HepG2 (cell line): ENCODE results near the gene BTD. TPM values are rescaled to one million over a fixed set of nuclear protein-coding genes. Genes with fewer than 3 reads are reported as not detected.

Source experiments
- ATAC-seq: fragments of 200-7000 bp; cut with Tn5 transposase; 3 replicates; pipeline ENCODE4 v1.9.1; 2020; ENCODE audit warnings: mild to moderate bottlenecking, moderate library complexity
- BruUV-seq: library from RNA; stranded (reverse); fragments of 400-500 nt; replicated peaks from 2 replicates; lab custom pipeline; 2021; lab: Mats Ljungman, UMichigan
- CTCF ChIA-PET: fragments of 300-600 bp; formaldehyde crosslinking; extraction: SDS; loops from one replicate; lab custom pipeline; 2021; ENCODE audit warnings: low total read pairs, inconsistent platforms, low intra/inter-chr PET ratio; lab: Yijun Ruan, JAX
- POLR2A ChIA-PET: fragments of 350-600 bp; sonication (Branson Sonifier 250); formaldehyde crosslinking; loops from one replicate; lab custom pipeline; 2020; ENCODE audit warnings: antibody characterized with exemption, inconsistent platforms; lab: Yijun Ruan, JAX
- DNase-seq: peaks from one replicate; pipeline ENCODE4 v3.0.0-alpha.2; 2015; ENCODE audit warnings: low spot score
- FAIRE-seq: peaks from 3 replicates; lab custom pipeline; 2011; peaks lifted over from hg19 to GRCh38; lab: Jason Lieb, UNC
- H2AFZ ChIP-seq: one replicate; pipeline ENCODE4 v1.6.1; 2011; ENCODE audit warnings: low read length, inconsistent platforms
- H3K27ac ChIP-seq: fragments of 300-600 bp; 3 replicates; pipeline ENCODE4 v1.8.0; 2011; ENCODE audit warnings: mixed run types, mild to moderate bottlenecking, mixed read lengths, low read length, inconsistent platforms; ENCODE audit not compliant: insufficient read depth; ENCODE audit errors: extremely low read length
- H3K27me3 ChIP-seq, 2 experiments: fragments of 200-600 bp in 1 of 2; 2 replicates in 1 of 2; 3 replicates in 1 of 2; pipeline versions ENCODE4 v1.6.0 to v1.8.0; 2011; ENCODE audit warnings: low read length in 2 of 2, mild to moderate bottlenecking in 2 of 2, moderate library complexity in 2 of 2, inconsistent platforms in 1 of 2; ENCODE audit not compliant: insufficient read depth in 2 of 2, control insufficient read depth in 1 of 2
- H3K36me3 ChIP-seq, 2 experiments: fragments of 200-600 bp in 1 of 2; replicated peaks in 1 of 2; 2 replicates in 1 of 2; 3 replicates in 1 of 2; pipeline versions ENCODE4 v1.5.1 to v1.8.0; 2011; ENCODE audit warnings: low read length in 2 of 2, inconsistent platforms in 1 of 2; ENCODE audit not compliant: insufficient read depth in 2 of 2, control insufficient read depth in 1 of 2
- H3K4me1 ChIP-seq: 2 replicates; pipeline ENCODE4 v1.5.1; 2012; ENCODE audit warnings: low read length, inconsistent platforms; ENCODE audit not compliant: insufficient read depth
- H3K4me2 ChIP-seq: 2 replicates; pipeline ENCODE4 v1.6.0; 2011; ENCODE audit warnings: low read depth, low read length, inconsistent platforms
- H3K4me3 ChIP-seq, 3 experiments: fragments of 200-600 bp in 1 of 3; sonication (generic), shearing (Covaris generic) in 1 of 3; replicated peaks in 1 of 3; 2 replicates each; pipeline ENCODE4 v1.5.1; 2011 to 2016; ENCODE audit warnings: low read length in 3 of 3, inconsistent platforms in 2 of 3, low read depth in 2 of 3, mild to moderate bottlenecking in 2 of 3, control low read depth in 1 of 3, mixed read lengths in 1 of 3; ENCODE audit not compliant: insufficient read depth in 1 of 3
- H3K79me2 ChIP-seq: one replicate; pipeline ENCODE4 v1.6.1; 2011; ENCODE audit warnings: low read length, inconsistent platforms; ENCODE audit not compliant: insufficient read depth
- H3K9ac ChIP-seq: 2 replicates; pipeline ENCODE4 v1.6.0; 2011; ENCODE audit warnings: mild to moderate bottlenecking, low read depth, low read length, inconsistent platforms; ENCODE audit not compliant: insufficient read depth
- H3K9me3 ChIP-seq: 2 replicates; pipeline ENCODE4 v1.5.1; 2012; ENCODE audit warnings: mild to moderate bottlenecking, low read length
- H4K20me1 ChIP-seq: 2 replicates; pipeline ENCODE4 v1.6.0; 2011; ENCODE audit warnings: inconsistent platforms, mild to moderate bottlenecking, low read length, moderate library complexity; ENCODE audit not compliant: insufficient read depth
- E2F5 ChIP-seq: sonication (generic); formaldehyde crosslinking; conservative IDR thresholded peaks from 2 replicates; pipeline ENCODE4 v1.4.0; 2020; ENCODE audit warnings: missing genetic modification reagents
- FOSL1 ChIP-seq: sonication (generic); formaldehyde crosslinking; IDR thresholded peaks from 2 replicates; pipeline ENCODE4 v1.9.0; 2021; ENCODE audit warnings: missing genetic modification reagents, borderline replicate concordance
- NR3C1 ChIP-seq: sonication (generic); formaldehyde crosslinking; IDR thresholded peaks from 2 replicates; pipeline ENCODE4 v1.4.0; 2020; ENCODE audit warnings: missing genetic modification reagents
- PCBP2 ChIP-seq: fragments of 200-400 bp; formaldehyde crosslinking; optimal IDR thresholded peaks from 2 replicates; pipeline ENCODE3; 2018; ENCODE audit warnings: low read length, low read depth; ENCODE audit not compliant: poor library complexity, severe bottlenecking
- ZMYM3 ChIP-seq: sonication (generic); formaldehyde crosslinking; IDR thresholded peaks from 2 replicates; pipeline ENCODE4 v1.5.1; 2020; ENCODE audit warnings: mild to moderate bottlenecking, missing genetic modification reagents
- ZNF496 ChIP-seq: sonication (generic); formaldehyde crosslinking; IDR thresholded peaks from 2 replicates; pipeline ENCODE4 v1.8.1; 2023; ENCODE audit warnings: mild to moderate bottlenecking, moderate library complexity, missing genetic modification reagents; ENCODE audit not compliant: insufficient replicate concordance
- ZNF713 ChIP-seq: sonication (generic); formaldehyde crosslinking; IDR thresholded peaks from 2 replicates; pipeline ENCODE4 v1.4.0; 2020; ENCODE audit warnings: mild to moderate bottlenecking, missing genetic modification reagents
- WGBS: methylation state at CpG from one replicate; pipeline ENCODE4 v1.1.6; 2017; ENCODE audit warnings: low lambda C conversion rate; 5-methylcytosine and 5-hydroxymethylcytosine counted together
- in situ Hi-C: cut with HindIII; loops from 2 replicates; pipeline ENCODE4 v1.10.0; 2017; ENCODE audit warnings: low pct_unique_long_range_greater_than_20kb; ENCODE audit not compliant: extremely low pct_ligation_motif_present
- intact Hi-C: fragments of 100-400 bp; cut with micrococcal nuclease; formaldehyde crosslinking; loops from one replicate; pipeline ENCODE4 v1.10.0; 2022; ENCODE audit not compliant: unreplicated experiment
- polyA plus RNA-seq, 8 experiments: library from polyadenylated mRNA; depleted of rRNA in 3 of 8; stranded (reverse) in 7 of 8; unstranded in 1 of 8; fragments of >200 nt; fragmentation: Illumina TruSeq in 4 of 8; extraction: Trizol in 4 of 8; gene quantifications; 2 replicates each; pipeline versions ENCODE4 v1.2.1 to v1.2.3, GENCODE V29; 2011 to 2016; ENCODE audit warnings: low read depth in 4 of 8, missing spikeins in 1 of 8, mixed read lengths in 1 of 8; ENCODE audit not compliant: insufficient read depth in 1 of 8
- total RNA-seq, 5 experiments: library from RNA; depleted of rRNA; stranded (reverse); fragments of >200 nt; fragmentation: Illumina TruSeq; extraction: Trizol; gene quantifications; 2 replicates each; pipeline ENCODE4 v1.2.3, GENCODE V29; 2016; ENCODE audit warnings: low read depth in 1 of 5

Gene BTD
- total and polyA plus RNA-seq, 2 of the 13 experiments (the other 11 are each of a cell fraction or from before 2014, with no cell fraction given) = 15.7 to 35.5 TPM

DNA sequence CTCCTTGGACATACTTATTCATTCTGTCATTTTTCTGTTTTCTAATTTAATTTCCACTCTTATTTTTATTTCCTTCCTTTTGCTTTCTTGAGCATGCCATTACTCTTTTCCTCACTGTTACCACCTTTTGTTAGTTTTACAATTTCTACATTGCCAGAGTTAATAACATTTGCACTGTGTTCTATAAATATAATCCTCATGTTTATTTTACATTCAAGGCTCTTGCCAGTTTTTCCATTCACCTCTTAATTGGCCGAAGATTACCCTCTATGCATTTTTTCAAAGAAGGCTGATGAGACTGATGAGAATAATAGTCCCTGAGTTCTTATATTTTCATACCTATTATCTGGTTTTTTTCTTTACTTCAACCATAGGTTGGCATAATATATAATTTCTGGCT is 10.5 kb downstream of the BTD start:
- Histone ChIP-seq H3K4me3 (no peak overlapping the region), H3K4me2 (no peak overlapping the region), H3K79me2 (no peaks in the 10 kb centered on the region), H4K20me1 (no peaks in the 10 kb centered on the region), H2AFZ (no peak overlapping the region), H3K27me3 (no peaks in the 10 kb centered on the region; a peak in 1 of 5 replicates), H3K9ac (no peak overlapping the region), H3K36me3 (no peaks in the 10 kb centered on the region), H3K4me1 (peaks cover 40% of the 10 kb centered on the region), H3K9me3 (no peaks in the 10 kb centered on the region), H3K27ac (no peak overlapping the region)
- ATAC-seq = no peak
- ChIA-PET POLR2A (interaction anchor here (1.0 to 2.2 kb wide), 2 partner anchors 11 to 13 kb away, joined by 3 to 8 read pairs; partner anchors contain the start of genes BTD and HACL1), CTCF (no interaction called here)
- intact Hi-C loops = no loop called here
- in situ Hi-C loops = no loop called here
- no peak for FAIRE-seq
- TF ChIP-seq ZNF713 (CRISPR knock-in tag) (no peak), NR3C1 (CRISPR knock-in tag) (no peak), PCBP2 (no peak)
- 97% methylated on average over 1 of the region's 1 CpG for WGBS
- DNase-seq = no peak
- no TSS peak for BruUV-seq

DNA sequence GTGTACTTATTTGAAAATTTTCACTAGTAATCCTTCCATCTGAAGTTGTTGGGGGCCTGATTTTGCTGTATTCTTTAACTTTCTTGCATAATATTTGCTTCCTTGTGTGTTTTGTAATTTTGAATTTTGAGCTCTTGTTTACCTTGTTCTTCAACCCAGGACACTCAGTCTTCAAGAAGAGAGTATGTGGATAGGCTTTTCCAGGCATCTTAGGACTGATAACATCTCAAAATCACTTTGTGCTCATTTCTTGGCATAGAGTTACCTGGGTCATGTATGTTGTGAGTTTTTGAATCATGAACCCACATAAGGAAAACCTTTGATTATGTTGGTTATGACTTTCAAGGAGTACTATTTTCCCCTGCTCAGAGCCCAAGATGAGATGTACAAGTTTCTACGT is 13.4 kb downstream of the BTD start:
- Histone ChIP-seq H3K36me3 (no peaks in the 10 kb centered on the region), H4K20me1 (no peaks in the 10 kb centered on the region), H2AFZ (no peak overlapping the region), H3K79me2 (no peaks in the 10 kb centered on the region), H3K27ac (no peak overlapping the region), H3K9ac (no peak overlapping the region), H3K27me3 (no peaks in the 10 kb centered on the region; a peak in 1 of 5 replicates), H3K9me3 (peaks cover 11% of the 10 kb centered on the region), H3K4me1 (peaks cover 22% of the 10 kb centered on the region), H3K4me3 (no peak overlapping the region), H3K4me2 (no peak overlapping the region)
- in situ Hi-C loops (no loop called here), intact Hi-C loops (no loop called here)
- BruUV-seq = no TSS peak
- CTCF ChIA-PET = no interaction called here
- DNase-seq (no peak), ATAC-seq (no peak), FAIRE-seq (no peak)
- WGBS = 93% methylated on average over 1 of the region's 1 CpG
- POLR2A ChIA-PET = no interaction called here
- TF ChIP-seq E2F5 = no peak
- no peak for TF ChIP-seq FOSL1 (CRISPR knock-in tag)
- no peak for TF ChIP-seq ZNF496 (CRISPR knock-in tag)
- TF ChIP-seq ZMYM3 (CRISPR knock-in tag) = no peak
